Transverse colon (tissue), 4 donors: ENCODE results near the gene GRID2IP.

ENCODE experiments used
- CTCF ChIP-seq, 5 experiments: fragments of 200-600 bp in 3 of 5; fragments of 450-650 bp in 2 of 5; sonication (generic) in 3 of 5; IDR thresholded peaks; 1 replicate in 2 of 5; 2 replicates in 3 of 5; pipeline ENCODE4 v1.5.1; 2016 to 2017; ENCODE audit warnings: antibody characterized with exemption in 5 of 5, inconsistent platforms in 3 of 5, mild to moderate bottlenecking in 2 of 5, moderate library complexity in 1 of 5
- POLR2A ChIP-seq: fragments of 450-650 bp; IDR thresholded peaks from one replicate; pipeline ENCODE4 v1.6.1; 2016; ENCODE audit warnings: antibody characterized with exemption, mild to moderate bottlenecking, moderate library complexity
- POLR2AphosphoS5 ChIP-seq, 3 donors: sonication (generic); formaldehyde crosslinking; IDR thresholded peaks; one replicate each; pipeline ENCODE4 v1.6.1; 2016; ENCODE audit warnings: antibody characterized with exemption in 3 of 3

- TF ChIP-seq CTCF (IDR thresholded peaks at IDR 0.05) (no peak), POLR2A (no peak), POLR2AphosphoS5 (IDR thresholded peaks at IDR 0.05) (no peak)
These were observed 20.0 kb upstream of the GRID2IP start for GRCh38 chr7:6571160-6571779.
